Omental fat pad (tissue), 4 donors: ENCODE data around the gene DNAI2. TPM values are rescaled to one million over a fixed set of nuclear protein-coding genes. Genes with fewer than 3 reads are reported as not detected.

Source experiments
- ATAC-seq: fragments of 150-250 bp; one replicate; pipeline ENCODE4 v1.9.1; 2016; ENCODE audit warnings: mild to moderate bottlenecking, moderate library complexity; ENCODE audit not compliant: low FRiP score
- DNase-seq: peaks from one replicate; pipeline ENCODE4 v3.0.0-alpha.2; 2019; ENCODE audit warnings: low spot score
- total RNA-seq, 4 donors: library from RNA; depleted of rRNA; stranded (reverse); fragments of >200 nt; gene quantifications; one replicate each; pipeline ENCODE4 v1.1.0, GENCODE V29; 2016
- TF ChIP-seq, protein P1 (sequence below), 3 donors: fragments of 450-650 bp; IDR thresholded peaks; one replicate each; pipeline ENCODE4 v1.5.1; 2016 to 2017; ENCODE audit warnings: antibody characterized with exemption in 3 of 3, mild to moderate bottlenecking in 3 of 3, moderate library complexity in 2 of 3

Gene DNAI2
- total RNA-seq, 4 donors from 2014 or later, result not detected

DNA sequence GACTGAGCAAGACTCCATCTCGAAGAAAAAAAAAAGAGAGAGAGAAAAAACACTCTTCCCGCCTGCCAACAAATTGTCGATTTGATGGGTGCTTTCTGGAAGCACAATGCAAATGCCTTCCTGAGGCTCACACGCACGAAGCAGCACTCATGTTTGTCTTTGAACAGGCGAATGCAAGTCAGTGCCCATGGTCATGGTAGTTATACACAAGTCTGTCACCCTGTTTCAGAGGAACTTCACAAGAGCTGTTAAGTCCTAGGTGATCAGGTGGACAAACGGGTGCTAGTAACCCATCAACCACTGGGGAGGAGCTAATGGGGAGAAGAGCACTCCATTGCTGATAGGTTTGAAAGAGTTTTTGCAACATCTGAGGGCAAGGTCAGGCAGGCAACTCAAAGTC lies 6.5 kb upstream of the DNAI2 start:
- ATAC-seq (no peak), DNase-seq (no peak)
- TF ChIP-seq, protein P1, sequence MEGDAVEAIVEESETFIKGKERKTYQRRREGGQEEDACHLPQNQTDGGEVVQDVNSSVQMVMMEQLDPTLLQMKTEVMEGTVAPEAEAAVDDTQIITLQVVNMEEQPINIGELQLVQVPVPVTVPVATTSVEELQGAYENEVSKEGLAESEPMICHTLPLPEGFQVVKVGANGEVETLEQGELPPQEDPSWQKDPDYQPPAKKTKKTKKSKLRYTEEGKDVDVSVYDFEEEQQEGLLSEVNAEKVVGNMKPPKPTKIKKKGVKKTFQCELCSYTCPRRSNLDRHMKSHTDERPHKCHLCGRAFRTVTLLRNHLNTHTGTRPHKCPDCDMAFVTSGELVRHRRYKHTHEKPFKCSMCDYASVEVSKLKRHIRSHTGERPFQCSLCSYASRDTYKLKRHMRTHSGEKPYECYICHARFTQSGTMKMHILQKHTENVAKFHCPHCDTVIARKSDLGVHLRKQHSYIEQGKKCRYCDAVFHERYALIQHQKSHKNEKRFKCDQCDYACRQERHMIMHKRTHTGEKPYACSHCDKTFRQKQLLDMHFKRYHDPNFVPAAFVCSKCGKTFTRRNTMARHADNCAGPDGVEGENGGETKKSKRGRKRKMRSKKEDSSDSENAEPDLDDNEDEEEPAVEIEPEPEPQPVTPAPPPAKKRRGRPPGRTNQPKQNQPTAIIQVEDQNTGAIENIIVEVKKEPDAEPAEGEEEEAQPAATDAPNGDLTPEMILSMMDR (IDR thresholded peaks at IDR 0.05), result no peak

DNA sequence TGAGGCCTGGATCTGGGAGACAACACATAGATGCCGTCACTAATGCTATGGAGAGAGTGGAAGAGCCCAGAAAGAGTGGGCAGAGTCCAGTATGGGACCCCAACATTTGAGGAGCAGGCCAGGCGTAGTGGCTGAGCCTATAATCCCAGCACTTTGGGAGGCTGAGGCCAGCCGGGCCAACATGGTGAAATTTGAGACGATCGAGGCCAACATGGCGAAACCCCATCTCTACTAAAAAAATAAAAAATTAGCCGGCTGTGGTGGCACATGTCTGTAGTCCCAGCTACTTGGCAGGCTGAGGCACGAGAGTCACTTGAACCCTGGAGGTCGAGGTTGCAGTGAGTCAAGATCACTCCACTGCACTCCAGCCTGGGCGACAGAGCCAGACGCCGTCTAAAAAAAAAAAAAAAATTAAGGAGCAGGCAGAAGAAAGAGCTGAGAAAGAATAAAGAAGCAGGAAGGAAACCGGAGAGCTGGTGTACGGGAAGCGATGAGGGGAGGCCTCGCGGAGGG lies 6.0 kb upstream of the DNAI2 start:
- ATAC-seq, result peak; percentile 6
- TF ChIP-seq, protein P1 (IDR thresholded peaks at IDR 0.05), result no peak
- DNase-seq, result no peak

DNA sequence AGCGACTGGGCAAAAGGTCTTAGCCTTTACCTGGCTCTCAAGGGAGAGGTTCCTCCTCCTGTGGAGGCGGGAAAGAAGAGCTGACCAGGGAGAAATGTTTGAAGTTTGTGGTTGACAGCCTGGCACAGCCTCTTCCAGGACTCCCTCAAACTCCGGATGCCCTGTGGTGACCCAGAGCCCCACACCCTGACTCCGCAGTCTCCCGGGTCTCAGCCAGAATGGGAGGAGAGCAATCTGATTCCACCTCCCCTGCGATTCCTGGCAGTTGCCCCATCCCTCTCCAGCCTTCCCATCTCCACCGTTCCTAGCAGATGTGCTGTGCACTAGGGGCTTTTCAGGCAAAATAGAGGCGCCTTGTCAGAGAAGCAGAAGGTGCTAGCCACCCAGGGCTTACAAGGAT lies 5.5 kb upstream of the DNAI2 start:
- ATAC-seq, result peak; percentile 60
- DNase-seq, result no peak
- TF ChIP-seq, protein P1 (IDR thresholded peaks at IDR 0.05), result no peak

DNA sequence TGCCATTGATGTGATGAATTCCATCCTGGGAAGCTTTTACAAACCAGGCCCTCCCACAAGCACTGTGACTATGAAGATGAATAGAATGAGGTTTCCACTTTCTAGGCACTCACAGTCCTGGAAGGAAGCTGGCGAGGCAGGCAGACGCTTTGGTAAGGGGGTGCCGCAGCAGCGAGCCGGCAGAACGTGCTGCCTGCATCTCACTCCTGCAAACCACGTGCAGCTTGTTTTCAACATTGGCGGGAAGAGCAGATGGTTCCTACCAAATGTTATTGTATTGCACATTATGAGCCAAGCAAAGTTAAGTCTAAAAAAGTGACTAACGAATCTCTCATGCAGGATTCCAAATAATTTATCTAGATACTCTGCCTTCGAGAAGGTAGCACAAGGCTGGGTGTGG lies 3.7 kb upstream of the DNAI2 start:
- no peak for DNase-seq
- ATAC-seq, result no peak
- TF ChIP-seq, protein P1 (IDR thresholded peaks at IDR 0.05), result no peak

DNA sequence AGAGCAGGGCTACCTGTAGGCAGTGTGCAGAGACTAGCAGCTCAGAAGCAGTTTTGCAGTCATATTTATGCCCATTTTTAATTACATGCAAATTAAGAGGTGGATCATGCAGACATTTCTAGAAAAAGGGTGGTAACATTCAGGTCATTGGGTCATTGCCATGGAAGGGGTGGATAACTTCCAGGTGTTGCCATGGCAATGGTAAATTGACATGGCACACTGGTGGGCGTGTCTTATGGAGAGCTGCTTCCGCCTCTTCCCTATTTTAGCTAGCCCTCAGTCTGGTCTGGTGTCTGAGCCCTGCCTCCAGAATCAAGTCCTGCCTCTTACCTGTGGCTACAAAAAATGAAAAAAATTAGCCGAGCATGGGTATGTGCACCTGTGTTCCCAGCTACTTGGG lies 2.8 kb upstream of the DNAI2 start:
- DNase-seq, result no peak
- TF ChIP-seq, protein P1 (IDR thresholded peaks at IDR 0.05), result no peak
- ATAC-seq, result no peak

DNA sequence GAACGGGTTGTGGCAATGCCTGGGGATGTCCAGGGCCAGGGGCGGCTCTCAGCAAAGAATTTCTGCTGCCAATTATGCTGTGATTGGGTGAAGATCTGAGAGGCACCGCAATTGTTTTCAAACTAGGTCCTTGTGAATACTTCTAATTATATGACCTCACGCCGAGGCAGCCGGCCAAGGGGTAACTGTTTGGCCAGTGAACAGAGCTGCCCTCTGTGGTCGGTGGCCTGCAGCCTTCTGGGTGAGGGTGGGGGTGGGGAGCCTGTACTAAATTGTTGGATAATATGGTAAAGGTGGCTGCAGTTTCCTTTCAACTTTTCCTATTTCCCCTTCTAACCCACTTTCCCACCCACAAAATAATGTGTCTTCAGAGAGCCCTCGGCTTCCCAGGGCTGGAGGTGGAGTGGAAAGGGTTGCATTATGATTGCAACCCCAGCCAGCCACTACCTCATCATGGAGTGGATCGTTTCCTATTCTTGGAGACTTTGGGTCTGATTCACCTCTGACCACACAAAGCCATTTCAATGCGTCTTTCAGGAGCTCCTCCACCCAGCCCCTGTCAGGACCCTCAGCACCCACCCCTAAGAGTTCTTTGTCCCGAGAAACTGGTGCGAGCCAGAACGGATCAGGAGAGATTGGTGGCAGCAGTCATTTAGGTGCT lies 2.0 kb upstream of the DNAI2 start:
- DNase-seq (no peak), ATAC-seq (no peak)
- TF ChIP-seq, protein P1 (IDR thresholded peaks at IDR 0.05), result no peak

DNA sequence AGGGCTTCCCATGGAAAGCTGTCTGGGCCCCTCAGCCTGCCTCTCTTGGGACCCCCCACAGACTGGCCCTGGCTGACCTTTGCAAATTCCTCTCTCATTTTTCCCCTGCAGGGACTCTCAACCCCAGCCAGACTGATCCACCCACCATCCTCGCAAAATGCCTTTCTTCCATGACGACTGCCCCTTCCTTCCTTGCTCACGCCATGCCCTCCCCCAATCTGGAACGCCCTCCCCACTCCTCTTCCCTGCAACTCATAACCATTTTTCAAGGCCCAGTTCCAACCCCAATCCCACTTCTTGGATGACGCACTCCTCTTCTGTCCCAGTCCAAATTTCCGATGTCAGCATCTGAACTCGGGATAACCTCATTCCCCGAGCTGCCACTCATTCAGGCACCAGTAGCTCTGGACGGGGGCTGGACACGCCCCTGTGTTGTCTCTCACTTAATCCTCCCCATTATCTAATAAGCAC lies 1.3 kb upstream of the DNAI2 start:
- ATAC-seq, result peak; percentile 63
- DNase-seq, result no peak

More for the DNA sequence above, 1.3 kb upstream of the DNAI2 start:
- TF ChIP-seq, protein P1 (IDR thresholded peaks at IDR 0.05), result no peak
